Gastroesophageal sphincter (tissue), 4 donors: Measurements from ENCODE around the gene MMP25. TPM values are rescaled to one million over a fixed set of nuclear protein-coding genes. Genes with fewer than 3 reads are reported as not detected.

Experiments used
- ATAC-seq: fragments of 150-250 bp; one replicate; pipeline ENCODE4 v1.9.1; 2016; ENCODE audit warnings: mild to moderate bottlenecking, moderate library complexity
- H3K27ac ChIP-seq, 4 donors: fragments of 200-600 bp; sonication (generic) in 3 of 4; 1 replicate in 3 of 4; 2 replicates in 1 of 4; pipeline ENCODE4 v1.5.1; 2016 to 2019
- H3K27me3 ChIP-seq: fragments of 200-600 bp; sonication (generic); one replicate; pipeline ENCODE4 v1.5.1; 2019
- H3K36me3 ChIP-seq, 2 donors: fragments of 200-600 bp; sonication (generic); one replicate each; pipeline ENCODE4 v1.5.1; 2019; ENCODE audit warnings: control low read depth in 1 of 2
- H3K4me1 ChIP-seq, 3 donors: fragments of 200-600 bp; sonication (generic); 1 replicate in 2 of 3; 2 replicates in 1 of 3; pipeline ENCODE4 v1.5.1; 2016 to 2019; ENCODE audit warnings: control low read depth in 2 of 3
- H3K4me3 ChIP-seq, 2 donors: fragments of 200-600 bp; sonication (generic); one replicate each; pipeline ENCODE4 v1.5.1; 2019; ENCODE audit warnings: mild to moderate bottlenecking in 1 of 2, moderate library complexity in 1 of 2
- H3K9me3 ChIP-seq, 3 donors: fragments of 200-600 bp; sonication (generic); one replicate each; pipeline ENCODE4 v1.5.1; 2017 to 2019; ENCODE audit warnings: control low read depth in 2 of 3
- CTCF ChIP-seq, 4 experiments: fragments of 200-600 bp in 2 of 4; fragments of 450-650 bp in 2 of 4; sonication (generic) in 1 of 4; IDR thresholded peaks; one replicate each; pipeline ENCODE4 v1.5.1; 2017 to 2019; ENCODE audit warnings: antibody characterized with exemption in 4 of 4, mild to moderate bottlenecking in 2 of 4, moderate library complexity in 2 of 4
- EP300 ChIP-seq: sonication (generic); formaldehyde crosslinking; IDR thresholded peaks from one replicate; pipeline ENCODE4 v1.6.1; 2017; ENCODE audit warnings: antibody characterized with exemption, mild to moderate bottlenecking
- POLR2A ChIP-seq, 2 donors: fragments of 450-650 bp; IDR thresholded peaks; one replicate each; pipeline ENCODE4 v1.6.1; 2017; ENCODE audit warnings: antibody characterized with exemption in 2 of 2, mild to moderate bottlenecking in 2 of 2, moderate library complexity in 1 of 2
- POLR2AphosphoS5 ChIP-seq: sonication (generic); formaldehyde crosslinking; IDR thresholded peaks from one replicate; pipeline ENCODE4 v1.6.1; 2017; ENCODE audit warnings: antibody characterized with exemption
- WGBS, 2 donors: methylation state at CpG; one replicate each; pipeline ENCODE4 v1.1.5; 2018; ENCODE audit warnings: low coverage in 1 of 2; 5-methylcytosine and 5-hydroxymethylcytosine counted together
- total RNA-seq, 4 donors: library from RNA; depleted of rRNA; stranded (reverse); fragments of >200 nt; gene quantifications; one replicate each; pipeline ENCODE4 v1.1.0, GENCODE V29; 2016

The MMP25 gene
- total RNA-seq, result 1 to 10 TPM in 2 of 4 donors, not detected in 2; 1.6 to 2.6 TPM

GRCh38 chr16:3045758-3046640 is at the start of gene MMP25:
Gene MMP25, plus strand, starts transcription at chr16:3046561. Its CDS starts 357 bp downstream, at chr16:3046918.
- TF ChIP-seq POLR2A (IDR thresholded peaks at IDR 0.05) (no peak), POLR2AphosphoS5 (no peak), CTCF (IDR thresholded peaks at IDR 0.05) (no peak)
- peak; percentile 42 for ATAC-seq
- Histone ChIP-seq H3K4me1 (peaks cover 0 to 27% (median 18%) of the 10 kb centered on the region in 3 donors), H3K4me3 (peak within 1 kb of the TSS; percentile 1 to 51), H3K9me3 (no peaks in the 10 kb centered on the region), H3K36me3 (no peaks in the 10 kb centered on the region), H3K27ac (peak within 1 kb of the TSS in 1 of 4 donors; percentile 27), H3K27me3 (peaks cover 98% of the 10 kb centered on the region)
- WGBS, 2 donors, result 0% methylated on average over 1 to 2 of the region's 86 CpGs

DNA sequence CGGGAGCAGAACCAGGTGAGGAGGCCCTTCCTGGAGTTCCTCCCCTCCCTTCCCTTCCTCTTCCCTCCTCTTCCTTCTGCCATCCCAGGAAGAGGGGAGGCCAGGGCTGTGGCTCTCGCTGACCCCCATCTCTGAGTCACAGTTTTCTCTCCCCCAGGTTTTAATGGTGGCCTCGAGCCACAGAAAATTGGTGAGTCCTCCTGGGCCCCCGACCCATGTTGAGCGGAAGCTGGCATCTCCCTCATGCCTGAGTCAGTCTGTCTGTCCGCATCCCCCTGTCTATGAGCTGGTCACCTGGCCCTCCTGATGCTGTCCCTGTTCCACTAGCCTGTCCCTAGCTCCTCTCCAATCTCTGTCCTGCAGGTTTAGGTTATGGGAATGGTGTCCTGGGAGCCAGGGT is 46.4 kb upstream of the MMP25 start:
- TF ChIP-seq POLR2A (IDR thresholded peaks at IDR 0.05) (no peak), POLR2AphosphoS5 (no peak), EP300 (no peak), CTCF (IDR thresholded peaks at IDR 0.05) (no peak)
- no peaks in the 10 kb centered on the region for H3K9me3 ChIP-seq
- peaks cover 64% of the 10 kb centered on the region for H3K27me3 ChIP-seq
- 75 to 82% methylated on average over 6 of the region's 6 CpGs for WGBS, 2 donors
- H3K36me3 ChIP-seq, result no peaks in the 10 kb centered on the region
- H3K27ac ChIP-seq, result no peak overlapping the region
- ATAC-seq, result no peak
- H3K4me1 ChIP-seq, result peaks cover 0 to 9% (median 2%) of the 10 kb centered on the region in 3 donors
- no peak overlapping the region for H3K4me3 ChIP-seq

- Histone ChIP-seq H3K4me3 (no peak overlapping the region), H3K4me1 (peaks cover 0 to 11% (median 4%) of the 10 kb centered on the region in 3 donors), H3K27me3 (peaks cover 64% of the 10 kb centered on the region), H3K27ac (no peak overlapping the region), H3K36me3 (no peaks in the 10 kb centered on the region), H3K9me3 (no peaks in the 10 kb centered on the region)
- 76% methylated on average over 2 of the region's 4 CpGs; no CpG with 5 or more reads in 1 of the 2 donors for WGBS, 2 donors
- TF ChIP-seq CTCF (IDR thresholded peaks at IDR 0.05) (no peak), POLR2A (IDR thresholded peaks at IDR 0.05) (no peak), EP300 (no peak), POLR2AphosphoS5 (no peak)
- no peak for ATAC-seq
Observed at GRCh38 chr16:3000540-3000939, 45.8 kb upstream of the MMP25 start.

- Histone ChIP-seq H3K36me3 (no peaks in the 10 kb centered on the region), H3K9me3 (no peaks in the 10 kb centered on the region), H3K4me3 (no peak overlapping the region), H3K4me1 (peaks cover 0 to 11% (median 4%) of the 10 kb centered on the region in 3 donors), H3K27ac (no peak overlapping the region), H3K27me3 (peaks cover 64% of the 10 kb centered on the region)
- ATAC-seq, result no peak
- TF ChIP-seq POLR2AphosphoS5, result no peak
- TF ChIP-seq EP300, result no peak
- no peak for TF ChIP-seq POLR2A (IDR thresholded peaks at IDR 0.05)
- TF ChIP-seq CTCF (IDR thresholded peaks at IDR 0.05), result no peak
- no CpG with 5 or more reads among the region's 12 CpGs for WGBS, 2 donors
Observed at GRCh38 chr16:3001316-3001715, 45.0 kb upstream of the MMP25 start.
